Smooth muscle cell of bladder (primary cell): Measurements from ENCODE around the gene RNASE8. TPM values are rescaled to one million over a fixed set of nuclear protein-coding genes. Genes with fewer than 3 reads are reported as not detected.

Experiments
- total RNA-seq: library from RNA; depleted of rRNA; stranded (reverse); fragments of >200 nt; gene quantifications from 2 replicates; pipeline ENCODE4 v1.2.3, GENCODE V29; 2014

The RNASE8 gene, protein sequence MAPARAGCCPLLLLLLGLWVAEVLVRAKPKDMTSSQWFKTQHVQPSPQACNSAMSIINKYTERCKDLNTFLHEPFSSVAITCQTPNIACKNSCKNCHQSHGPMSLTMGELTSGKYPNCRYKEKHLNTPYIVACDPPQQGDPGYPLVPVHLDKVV
- total RNA-seq = not detected in 2 replicates

DNA sequence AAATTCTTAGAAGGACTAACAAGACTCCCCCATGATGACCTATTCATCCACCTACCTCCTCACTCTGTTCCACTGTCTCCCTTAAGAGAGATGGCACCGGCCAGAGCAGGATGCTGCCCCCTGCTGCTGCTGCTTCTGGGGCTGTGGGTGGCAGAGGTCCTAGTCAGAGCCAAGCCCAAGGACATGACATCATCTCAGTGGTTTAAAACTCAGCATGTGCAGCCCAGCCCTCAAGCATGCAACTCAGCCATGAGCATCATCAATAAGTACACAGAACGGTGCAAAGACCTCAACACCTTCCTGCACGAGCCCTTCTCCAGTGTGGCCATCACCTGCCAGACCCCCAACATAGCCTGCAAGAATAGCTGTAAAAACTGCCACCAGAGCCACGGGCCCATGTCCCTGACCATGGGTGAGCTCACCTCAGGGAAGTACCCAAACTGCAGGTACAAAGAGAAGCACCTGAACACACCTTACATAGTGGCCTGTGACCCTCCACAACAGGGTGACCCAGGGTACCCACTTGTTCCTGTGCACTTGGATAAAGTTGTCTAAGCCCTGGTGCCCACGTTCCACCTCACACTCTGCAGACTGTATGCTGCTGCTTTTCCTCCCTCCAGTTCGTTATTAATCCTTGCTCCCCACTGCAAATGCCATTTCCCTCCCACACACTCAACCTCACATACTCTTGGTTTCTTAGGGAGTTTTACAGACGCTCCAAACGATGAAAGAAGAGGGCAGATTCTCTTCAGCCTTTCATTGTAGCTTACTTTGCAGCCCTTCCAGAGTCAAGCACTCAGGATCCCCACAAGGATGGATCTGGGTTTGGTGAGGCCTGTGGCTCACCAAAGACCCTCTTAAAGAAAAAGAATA, at the start of gene RNASE8:
TSS of gene RNASE8 (plus strand) at position 20 of the 873 bp plus-strand sequence. CDS start at position 91, 71 bp downstream.

GRCh38 chr14:21024585-21025370, 32.8 kb upstream of the RNASE8 start, which contains the start of gene NDRG2:
NDRG2 (minus strand) TSS chr14:21025061; CDS start chr14:21023315, 1,746 bp downstream.

DNA sequence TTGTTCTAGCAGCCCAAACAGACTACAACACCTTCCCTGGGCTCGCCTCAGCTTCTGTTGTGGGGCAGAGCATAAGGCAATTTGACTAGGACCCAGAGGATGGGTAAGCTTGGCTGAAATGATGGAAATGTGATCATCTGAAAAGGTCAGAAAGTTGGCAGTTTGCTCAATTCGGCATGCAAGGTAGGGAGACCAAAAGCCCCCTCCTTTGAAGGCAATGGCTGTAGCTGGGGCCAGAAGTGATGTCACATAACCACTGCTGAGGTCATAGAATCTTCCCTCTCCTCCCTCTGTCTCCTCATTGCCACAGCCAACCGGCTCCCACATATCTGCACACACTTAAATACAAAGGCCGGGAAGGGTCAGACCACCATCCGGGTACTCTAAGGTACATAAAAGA, 27.7 kb upstream of the RNASE8 start, which contains the start of gene TPPP2:
TSS of gene TPPP2 (plus strand) at position 301 of the 400 bp plus-strand sequence. CDS start 365 bp downstream, outside the sequence.

DNA sequence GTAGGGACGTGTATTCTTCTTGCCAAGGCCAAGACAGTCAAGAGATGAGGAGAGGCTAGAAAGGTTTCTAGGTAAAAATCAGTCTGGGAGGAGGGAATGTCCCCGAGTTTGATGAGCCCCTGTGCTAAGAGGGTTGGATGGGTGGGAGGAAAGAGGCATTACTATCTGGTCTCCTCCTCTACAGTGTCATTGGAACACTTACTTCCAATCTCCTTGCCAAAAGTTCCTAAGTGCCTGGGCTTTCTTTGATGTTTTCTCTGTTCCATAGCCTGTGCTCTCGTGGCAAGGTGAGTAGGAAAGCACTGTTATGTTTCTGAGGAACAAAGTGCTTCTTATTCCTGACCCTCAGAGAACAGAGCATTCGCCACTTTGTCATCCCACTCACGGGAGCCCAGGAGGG, 22.9 kb upstream of the RNASE8 start, which contains the start of gene RNASE13:
TSS of gene RNASE13 (minus strand) at position 101 of the 400 bp plus-strand sequence. CDS start 519 bp downstream, outside the sequence.

GRCh38 chr14:21041676-21042433, 15.8 kb upstream of the RNASE8 start, which contains the start of gene RNASE7:
RNASE7 (plus strand) TSS chr14:21042362; CDS start chr14:21042993, 631 bp downstream.

GRCh38 chr14:21070083-21070609, 12.5 kb downstream of the RNASE8 start, which contains the start of gene ARHGEF40:
ARHGEF40 (plus strand) TSS chr14:21070304; CDS start chr14:21070397, 93 bp downstream.

GRCh38 chr14:21098076-21098891, 40.7 kb downstream of the RNASE8 start, which contains the start of gene ZNF219:
ZNF219 (minus strand) TSS chr14:21098655; CDS start chr14:21093591, 5,064 bp downstream.

DNA sequence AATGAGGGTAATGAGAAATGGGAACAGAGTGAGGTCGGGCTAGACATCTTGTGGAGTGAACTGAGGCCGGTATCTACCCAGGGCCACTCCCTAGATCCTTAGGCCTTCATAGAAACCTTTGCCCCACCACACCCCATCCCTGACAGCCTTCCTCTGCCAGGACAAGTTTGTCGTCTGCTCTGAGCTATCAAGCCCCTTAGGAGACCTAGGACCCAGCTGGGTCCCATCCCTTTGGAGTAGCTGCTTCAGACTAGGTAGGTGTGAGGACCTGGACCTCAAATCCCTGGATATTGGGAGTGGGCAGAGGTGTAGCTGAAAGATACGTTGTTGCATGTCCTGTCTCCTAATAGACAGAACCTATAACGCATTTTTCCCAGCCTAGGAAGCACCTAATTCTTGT, 43.3 kb downstream of the RNASE8 start, which contains the start of gene TMEM253:
TSS of gene TMEM253 (plus strand) at position 136 of the 400 bp plus-strand sequence. CDS start 278 bp downstream, outside the sequence.

Other genes with a start within 250 kb of the RNASE8 start
- gene RNASE3, start 166.4 kb upstream of the RNASE8 start, total RNA-seq = not detected in 2 replicates
- gene RNASE2, start 102.3 kb upstream of the RNASE8 start, total RNA-seq = not detected in 2 replicates
- gene METTL17, start 67.8 kb upstream of the RNASE8 start, total RNA-seq = 24.7 and 26.5 TPM in 2 replicates
- gene SLC39A2, start 58.5 kb upstream of the RNASE8 start, total RNA-seq = under 0.01 and 0.09 TPM in 2 replicates
- gene NDRG2, start 32.8 kb upstream of the RNASE8 start, total RNA-seq = 0.09 TPM in 1 of 2 replicates, not detected in the other
- gene TPPP2, start 27.6 kb upstream of the RNASE8 start, total RNA-seq = not detected in 2 replicates
- gene RNASE13, start 23.0 kb upstream of the RNASE8 start, total RNA-seq = not detected in 2 replicates
- gene RNASE7, start 15.5 kb upstream of the RNASE8 start, total RNA-seq = not detected in 2 replicates
- gene ARHGEF40, start 12.5 kb downstream of the RNASE8 start, total RNA-seq = 16.4 and 17.3 TPM in 2 replicates
- 1.8 and 2.6 TPM in 2 replicates for gene ZNF219, start 40.8 kb downstream of the RNASE8 start, total RNA-seq
- gene TMEM253, start 43.2 kb downstream of the RNASE8 start, total RNA-seq = not detected in 2 replicates
- not detected in 2 replicates for gene OR5AU1, start 98.2 kb downstream of the RNASE8 start, total RNA-seq
- 562 and 738 TPM in 2 replicates for gene HNRNPC, start 211.6 kb downstream of the RNASE8 start, total RNA-seq
- gene RPGRIP1, start 222.3 kb downstream of the RNASE8 start, total RNA-seq = not detected in 2 replicates